ENCODE data around the gene RLN1.

GRCh38 chr9:5357431-5358105 is 17.9 kb upstream of the RLN1 start:
- TF ChIP-seq CTCF (IDR thresholded peaks at IDR 0.05 in 8 of 11, conservative IDR thresholded peaks at IDR 0.05 in 3 of 11) (no peak), POLR2A (IDR thresholded peaks at IDR 0.05) (no peak)

Measured in spleen (tissue), 7 donors.